OCI-LY1 (cell line): ENCODE data around the gene RAB18.

Source experiments
- H2AFZ ChIP-seq: fragments of 200-600 bp; sonication (generic), shearing (Covaris generic); 2 replicates; pipeline ENCODE4 v1.6.0; 2014; ENCODE audit warnings: antibody characterized with exemption, mild to moderate bottlenecking, low read length
- H3F3A ChIP-seq: fragments of 200-600 bp; sonication (generic), shearing (Covaris generic); 2 replicates; pipeline ENCODE4 v1.6.0; 2014; ENCODE audit warnings: mild to moderate bottlenecking, antibody characterized with exemption, low read length, moderate library complexity; ENCODE audit not compliant: insufficient read depth
- H3K27ac ChIP-seq: fragments of 200-600 bp; sonication (generic); 2 replicates; pipeline ENCODE4 v1.5.1; 2014; ENCODE audit warnings: low read length, mixed run types, mild to moderate bottlenecking, low read depth; ENCODE audit not compliant: poor library complexity, severe bottlenecking
- H3K27me3 ChIP-seq: fragments of 200-600 bp; sonication (generic); 2 replicates; pipeline ENCODE4 v1.6.0; 2014; ENCODE audit warnings: antibody characterized with exemption, mild to moderate bottlenecking, low read length, moderate library complexity; ENCODE audit not compliant: insufficient read depth
- H3K36me3 ChIP-seq: fragments of 200-600 bp; sonication (generic); 2 replicates; pipeline ENCODE4 v1.6.1; 2014; ENCODE audit warnings: mild to moderate bottlenecking, antibody characterized with exemption, low read length, moderate library complexity, mixed read lengths; ENCODE audit not compliant: insufficient read depth
- H3K4me1 ChIP-seq: fragments of 200-600 bp; sonication (generic); 2 replicates; pipeline ENCODE4 v1.5.1; 2014; ENCODE audit warnings: mild to moderate bottlenecking, low read length, moderate library complexity; ENCODE audit not compliant: insufficient read depth, severe bottlenecking
- H3K4me2 ChIP-seq: fragments of 200-600 bp; sonication (generic), shearing (Covaris generic); 2 replicates; pipeline ENCODE4 v1.6.1; 2014; ENCODE audit warnings: low read length
- H3K4me3 ChIP-seq: fragments of 200-600 bp; sonication (generic); 2 replicates; pipeline ENCODE4 v1.5.1; 2014; ENCODE audit warnings: low read length, low read depth, mild to moderate bottlenecking, mixed read lengths; ENCODE audit not compliant: poor library complexity, severe bottlenecking
- H3K79me2 ChIP-seq: fragments of 200-600 bp; shearing (Covaris generic); 2 replicates; pipeline ENCODE4 v1.6.1; 2016; ENCODE audit warnings: mixed run types, low read length, mixed read lengths; ENCODE audit not compliant: insufficient read depth
- H3K9ac ChIP-seq: fragments of 200-600 bp; sonication (generic), shearing (Covaris generic); 2 replicates; pipeline ENCODE4 v1.6.1; 2014; ENCODE audit warnings: mild to moderate bottlenecking, low read length, mixed read lengths
- H3K9me2 ChIP-seq: fragments of 200-600 bp; sonication (generic), shearing (Covaris generic); 2 replicates; pipeline ENCODE4 v1.6.1; 2014; ENCODE audit warnings: low read depth, mild to moderate bottlenecking, low read length, mixed read lengths
- H3K9me3 ChIP-seq: fragments of 200-600 bp; shearing (Covaris generic); 2 replicates; pipeline ENCODE4 v1.6.1; 2014; ENCODE audit warnings: low read length, mixed read lengths
- H4K20me1 ChIP-seq: fragments of 200-600 bp; sonication (generic), shearing (Covaris generic); 2 replicates; pipeline ENCODE4 v1.6.0; 2016; ENCODE audit warnings: mild to moderate bottlenecking, low read length; ENCODE audit not compliant: insufficient read depth
- EZH2 ChIP-seq: fragments of 200-600 bp; sonication (generic), shearing (Covaris generic); IDR thresholded peaks from 2 replicates; pipeline ENCODE4 v1.8.0; 2017; ENCODE audit warnings: borderline replicate concordance, mixed run types, mild to moderate bottlenecking, antibody characterized with exemption, low read length, moderate library complexity, mixed read lengths
- TF ChIP-seq, protein P1 (sequence below): fragments of 200-600 bp; sonication (generic), shearing (Covaris generic); IDR thresholded peaks from 2 replicates; pipeline ENCODE4 v1.5.1; 2017; ENCODE audit warnings: mild to moderate bottlenecking, antibody characterized with exemption, low read length, moderate library complexity, mixed read lengths

RAB18 gene

GRCh38 chr10:27494116-27494805 lies 9.8 kb upstream of the RAB18 start:
- Histone ChIP-seq H4K20me1 (no peaks in the 10 kb centered on the region), H3K9me3 (peaks cover 7% of the 10 kb centered on the region), H3K9ac (no peak overlapping the region), H2AFZ (no peak overlapping the region), H3K9me2 (no peaks in the 10 kb centered on the region), H3K79me2 (no peaks in the 10 kb centered on the region), H3K4me3 (no peak overlapping the region), H3F3A (no peaks in the 10 kb centered on the region), H3K27me3 (no peaks in the 10 kb centered on the region; the same call in 1 of the 2 replicates), H3K4me2 (no peak overlapping the region), H3K4me1 (no peaks in the 10 kb centered on the region), H3K27ac (no peak overlapping the region), H3K36me3 (no peaks in the 10 kb centered on the region)
- TF ChIP-seq, protein P1, sequence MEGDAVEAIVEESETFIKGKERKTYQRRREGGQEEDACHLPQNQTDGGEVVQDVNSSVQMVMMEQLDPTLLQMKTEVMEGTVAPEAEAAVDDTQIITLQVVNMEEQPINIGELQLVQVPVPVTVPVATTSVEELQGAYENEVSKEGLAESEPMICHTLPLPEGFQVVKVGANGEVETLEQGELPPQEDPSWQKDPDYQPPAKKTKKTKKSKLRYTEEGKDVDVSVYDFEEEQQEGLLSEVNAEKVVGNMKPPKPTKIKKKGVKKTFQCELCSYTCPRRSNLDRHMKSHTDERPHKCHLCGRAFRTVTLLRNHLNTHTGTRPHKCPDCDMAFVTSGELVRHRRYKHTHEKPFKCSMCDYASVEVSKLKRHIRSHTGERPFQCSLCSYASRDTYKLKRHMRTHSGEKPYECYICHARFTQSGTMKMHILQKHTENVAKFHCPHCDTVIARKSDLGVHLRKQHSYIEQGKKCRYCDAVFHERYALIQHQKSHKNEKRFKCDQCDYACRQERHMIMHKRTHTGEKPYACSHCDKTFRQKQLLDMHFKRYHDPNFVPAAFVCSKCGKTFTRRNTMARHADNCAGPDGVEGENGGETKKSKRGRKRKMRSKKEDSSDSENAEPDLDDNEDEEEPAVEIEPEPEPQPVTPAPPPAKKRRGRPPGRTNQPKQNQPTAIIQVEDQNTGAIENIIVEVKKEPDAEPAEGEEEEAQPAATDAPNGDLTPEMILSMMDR: no peak

DNA sequence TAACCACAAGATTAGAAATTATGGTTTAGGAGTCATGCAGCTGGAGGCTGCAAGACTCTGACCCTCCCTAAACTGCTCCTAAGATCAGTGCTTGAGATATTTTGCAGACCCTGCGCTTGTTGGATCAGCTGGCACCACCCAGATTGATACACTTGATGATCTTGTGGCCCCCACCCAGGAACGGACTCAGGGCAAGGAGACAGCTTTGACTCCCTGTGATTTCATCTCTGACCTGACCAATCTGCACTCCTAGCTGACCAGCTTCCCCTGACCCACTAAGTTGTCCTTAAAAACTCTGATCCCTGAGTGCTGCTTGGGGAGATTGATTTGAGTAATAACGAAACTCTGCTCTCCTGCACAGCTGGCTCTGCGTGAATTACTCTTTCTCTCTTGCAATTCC lies 8.0 kb upstream of the RAB18 start:
- Histone ChIP-seq H4K20me1 (no peaks in the 10 kb centered on the region), H3K9me3 (peaks cover under 1% of the 10 kb centered on the region; the same call in 1 of the 2 replicates), H3K27ac (no peak overlapping the region), H3K36me3 (no peaks in the 10 kb centered on the region), H3K4me1 (no peaks in the 10 kb centered on the region), H2AFZ (no peak overlapping the region), H3K9ac (no peak overlapping the region), H3K4me3 (no peak overlapping the region), H3K4me2 (no peak overlapping the region), H3K27me3 (no peaks in the 10 kb centered on the region; the same call in 1 of the 2 replicates), H3F3A (no peaks in the 10 kb centered on the region), H3K79me2 (no peaks in the 10 kb centered on the region), H3K9me2 (no peaks in the 10 kb centered on the region)
- no peak for TF ChIP-seq EZH2
- TF ChIP-seq, protein P1: no peak

GRCh38 chr10:27500096-27500495 lies 4.0 kb upstream of the RAB18 start:
- no peaks in the 10 kb centered on the region for H4K20me1 ChIP-seq
- no peak overlapping the region for H3K27ac ChIP-seq
- H3K9me3 ChIP-seq: no peaks in the 10 kb centered on the region
- no peaks in the 10 kb centered on the region for H3K36me3 ChIP-seq
- H3K27me3 ChIP-seq: no peaks in the 10 kb centered on the region; the same call in 1 of the 2 replicates
- TF ChIP-seq, protein P1: no peak
- TF ChIP-seq EZH2: no peak
- H3F3A ChIP-seq: no peaks in the 10 kb centered on the region
- no peak overlapping the region for H3K9ac ChIP-seq
- no peak overlapping the region for H3K4me2 ChIP-seq
- H2AFZ ChIP-seq: no peak overlapping the region
- H3K4me1 ChIP-seq: peaks cover 9% of the 10 kb centered on the region
- peaks cover 7% of the 10 kb centered on the region for H3K79me2 ChIP-seq
- H3K9me2 ChIP-seq: no peaks in the 10 kb centered on the region
- no peak overlapping the region for H3K4me3 ChIP-seq
